ENCODE measurements around the gene KCNJ3.

Gene KCNJ3

GRCh38 chr2:154707994-154708575 is 9.6 kb downstream of the KCNJ3 start:
- DNase-seq, result no peak

GRCh38 chr2:154709215-154709614 is 10.7 kb downstream of the KCNJ3 start:
- DNase-seq, result no peak

GRCh38 chr2:154710078-154710477 is 11.6 kb downstream of the KCNJ3 start:
- DNase-seq, result no peak

GRCh38 chr2:154710685-154711084 is 12.2 kb downstream of the KCNJ3 start:
- no peak for DNase-seq

- no peak for DNase-seq
Observed at GRCh38 chr2:154713675-154714074, 15.2 kb downstream of the KCNJ3 start.

- no peak for DNase-seq
Observed at GRCh38 chr2:154720651-154721050, 22.2 kb downstream of the KCNJ3 start.

GRCh38 chr2:154724194-154724797 is 25.8 kb downstream of the KCNJ3 start:
- no peak for DNase-seq

GRCh38 chr2:154740361-154740760 is 41.9 kb downstream of the KCNJ3 start:
- DNase-seq, result no peak

GRCh38 chr2:154758871-154759270 is 60.4 kb downstream of the KCNJ3 start:
- DNase-seq, result no peak

- no peak for DNase-seq
Observed at GRCh38 chr2:154762638-154763037, 64.1 kb downstream of the KCNJ3 start.

- no peak for DNase-seq
Observed at GRCh38 chr2:154771664-154772284, 73.3 kb downstream of the KCNJ3 start.

GRCh38 chr2:154776825-154777224 is 78.3 kb downstream of the KCNJ3 start:
- DNase-seq, result no peak

- no peak for DNase-seq
Observed at GRCh38 chr2:154794406-154794805, 95.9 kb downstream of the KCNJ3 start.

GRCh38 chr2:154795651-154796050 is 97.2 kb downstream of the KCNJ3 start:
- DNase-seq, result no peak

GRCh38 chr2:154804451-154804850 is 106.0 kb downstream of the KCNJ3 start:
- DNase-seq, result no peak

- no peak for DNase-seq
Observed at GRCh38 chr2:154813636-154814035, 115.1 kb downstream of the KCNJ3 start.

- DNase-seq, result no peak
Observed at GRCh38 chr2:154814856-154815255, 116.4 kb downstream of the KCNJ3 start.

GRCh38 chr2:154825358-154825757 is 126.9 kb downstream of the KCNJ3 start:
- DNase-seq, result no peak

- DNase-seq, result no peak
Observed at GRCh38 chr2:154826827-154827226, 128.3 kb downstream of the KCNJ3 start.

- no peak for DNase-seq
Observed at GRCh38 chr2:154827286-154827685, 128.8 kb downstream of the KCNJ3 start.

- DNase-seq, result no peak
Observed at GRCh38 chr2:154832711-154833110, 134.2 kb downstream of the KCNJ3 start.

- no peak for DNase-seq
Observed at GRCh38 chr2:154836632-154837031, 138.1 kb downstream of the KCNJ3 start.

GRCh38 chr2:154837035-154837434 is 138.5 kb downstream of the KCNJ3 start:
- no peak for DNase-seq

- DNase-seq, result no peak
Observed at GRCh38 chr2:154844513-154844912, 146.0 kb downstream of the KCNJ3 start.

GRCh38 chr2:154846842-154847241 is 148.3 kb downstream of the KCNJ3 start:
- no peak for DNase-seq

Measured in HCEC 1CT (cell line).